GM12872 (cell line): ENCODE data around the gene OAS1.

ENCODE experiments used
- CTCF ChIP-seq: IDR thresholded peaks from 3 replicates; pipeline ENCODE4 v1.5.1; 2011; ENCODE audit warnings: low read depth, mild to moderate bottlenecking, low read length, moderate library complexity; ENCODE audit not compliant: insufficient read depth

Gene OAS1

GRCh38 chr12:112906712-112907414 is at the start of gene OAS1:
OAS1 (plus strand) TSS chr12:112906962; CDS start chr12:112907040, 78 bp downstream.
- TF ChIP-seq CTCF = no peak

- no peak for TF ChIP-seq CTCF
Measured at GRCh38 chr12:112859291-112859690, 47.5 kb upstream of the OAS1 start.

GRCh38 chr12:112860181-112860580 is 46.6 kb upstream of the OAS1 start:
- no peak for TF ChIP-seq CTCF

GRCh38 chr12:112861284-112861683 is 45.5 kb upstream of the OAS1 start:
- no peak for TF ChIP-seq CTCF

GRCh38 chr12:112862636-112863290 is 44.0 kb upstream of the OAS1 start:
- no peak for TF ChIP-seq CTCF

- no peak for TF ChIP-seq CTCF
Measured at GRCh38 chr12:112868459-112869041, 38.2 kb upstream of the OAS1 start.

GRCh38 chr12:112869091-112869490 is 37.7 kb upstream of the OAS1 start:
- no peak for TF ChIP-seq CTCF
